Gastrocnemius medialis (tissue), 4 donors: ENCODE measurements around the gene ZBTB6. TPM values are rescaled to one million over a fixed set of nuclear protein-coding genes. Genes with fewer than 3 reads are reported as not detected.

ENCODE experiments used
- ATAC-seq, 2 donors: fragments of 150-250 bp; one replicate each; pipeline ENCODE4 v1.9.1; 2016
- DNase-seq, 2 donors: peaks; one replicate each; pipeline ENCODE4 v3.0.0-alpha.2; 2019
- H3K27ac ChIP-seq, 4 donors: fragments of 200-600 bp; sonication (generic); 1 replicate in 1 of 4; 2 replicates in 3 of 4; pipeline ENCODE4 v1.5.1; 2016 to 2018; ENCODE audit warnings: mild to moderate bottlenecking in 2 of 4, moderate library complexity in 1 of 4
- H3K27me3 ChIP-seq, 3 donors: fragments of 200-600 bp; sonication (generic) in 2 of 3; 1 replicate in 1 of 3; 2 replicates in 2 of 3; pipeline versions ENCODE4 v1.5.1 to v1.6.0; 2016 to 2019; ENCODE audit warnings: mild to moderate bottlenecking in 1 of 3, moderate library complexity in 1 of 3
- H3K36me3 ChIP-seq, 2 donors: fragments of 200-600 bp; sonication (generic) in 1 of 2; one replicate each; pipeline ENCODE4 v1.5.1; 2017 to 2018
- H3K4me1 ChIP-seq, 2 donors: fragments of 200-600 bp; sonication (generic) in 1 of 2; one replicate each; pipeline ENCODE4 v1.5.1; 2016 to 2017; ENCODE audit warnings: mild to moderate bottlenecking in 2 of 2
- H3K4me3 ChIP-seq, 4 donors: fragments of 200-600 bp; sonication (generic) in 3 of 4; 1 replicate in 1 of 4; 2 replicates in 3 of 4; pipeline ENCODE4 v1.5.1; 2016 to 2019; ENCODE audit warnings: mild to moderate bottlenecking in 2 of 4
- H3K9me3 ChIP-seq, 3 donors: fragments of 200-600 bp; sonication (generic) in 2 of 3; 1 replicate in 1 of 3; 2 replicates in 2 of 3; pipeline ENCODE4 v1.5.1; 2016 to 2019
- POLR2A ChIP-seq, 2 donors: fragments of 450-650 bp; IDR thresholded peaks; one replicate each; pipeline ENCODE4 v1.6.1; 2017; ENCODE audit warnings: antibody characterized with exemption in 2 of 2, mild to moderate bottlenecking in 2 of 2, moderate library complexity in 2 of 2
- in situ Hi-C, 4 donors: fragments of 200-750 bp; cut with MboI; loops; one replicate each; pipeline versions ENCODE4 v1.15.0 to v1.8.0; 2017; ENCODE audit warnings: low sequenced_read_pairs in 4 of 4
- intact Hi-C: fragments of 100-400 bp; cut with DNase I; formaldehyde crosslinking; loops from one replicate; pipeline ENCODE4 v1.15.1; 2023; ENCODE audit warnings: low total_unique reads
- total RNA-seq, 4 donors: library from RNA; depleted of rRNA; stranded (reverse); fragments of >200 nt; gene quantifications; one replicate each; pipeline versions ENCODE4 v1.1.0 to v1.2.3, GENCODE V29; 2016
- TF ChIP-seq, protein P1 (sequence below), 5 experiments: fragments of 450-650 bp in 3 of 5; fragments of 200-600 bp in 2 of 5; sonication (generic) in 2 of 5; IDR thresholded peaks in 4 of 5; conservative IDR thresholded peaks in 1 of 5; 1 replicate in 4 of 5; 2 replicates in 1 of 5; pipeline ENCODE4 v1.5.1; 2016 to 2019; ENCODE audit warnings: antibody characterized with exemption in 5 of 5, mild to moderate bottlenecking in 3 of 5, moderate library complexity in 3 of 5

Gene ZBTB6
- total RNA-seq, 4 donors from 2014 or later: 4.5 to 12.0 (median 7.8) TPM

DNA sequence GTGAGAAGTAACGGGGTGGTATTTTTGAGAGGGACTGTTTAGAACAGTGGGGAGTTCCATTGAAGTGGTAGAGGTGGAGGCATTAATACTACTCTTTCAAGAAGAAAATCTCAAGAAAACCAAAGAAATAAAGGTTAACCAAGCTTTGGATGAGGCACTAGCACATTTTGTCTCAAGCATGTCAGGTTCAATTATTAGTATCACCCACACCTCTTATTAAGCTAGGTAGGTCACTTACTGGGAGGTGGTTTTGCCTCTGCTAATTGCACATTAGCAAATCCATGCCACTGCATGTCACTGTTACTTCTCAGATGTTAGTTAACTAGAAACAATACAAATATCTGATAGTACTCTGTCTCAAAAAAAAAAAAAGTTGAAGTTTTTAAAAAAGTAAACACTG, 37.9 kb upstream of the ZBTB6 start:
- intact Hi-C loops: no loop called here
- Histone ChIP-seq H3K4me1 (peaks cover 21 to 23% of the 10 kb centered on the region in 2 donors), H3K27ac (no peak overlapping the region), H3K27me3 (no peaks in the 10 kb centered on the region), H3K36me3 (no peaks in the 10 kb centered on the region), H3K9me3 (no peaks in the 10 kb centered on the region), H3K4me3 (no peak overlapping the region)
- no peak for ATAC-seq
- in situ Hi-C loops: no loop called here
- no peak for DNase-seq
- no peak for TF ChIP-seq POLR2A (IDR thresholded peaks at IDR 0.05)
- TF ChIP-seq, protein P1, sequence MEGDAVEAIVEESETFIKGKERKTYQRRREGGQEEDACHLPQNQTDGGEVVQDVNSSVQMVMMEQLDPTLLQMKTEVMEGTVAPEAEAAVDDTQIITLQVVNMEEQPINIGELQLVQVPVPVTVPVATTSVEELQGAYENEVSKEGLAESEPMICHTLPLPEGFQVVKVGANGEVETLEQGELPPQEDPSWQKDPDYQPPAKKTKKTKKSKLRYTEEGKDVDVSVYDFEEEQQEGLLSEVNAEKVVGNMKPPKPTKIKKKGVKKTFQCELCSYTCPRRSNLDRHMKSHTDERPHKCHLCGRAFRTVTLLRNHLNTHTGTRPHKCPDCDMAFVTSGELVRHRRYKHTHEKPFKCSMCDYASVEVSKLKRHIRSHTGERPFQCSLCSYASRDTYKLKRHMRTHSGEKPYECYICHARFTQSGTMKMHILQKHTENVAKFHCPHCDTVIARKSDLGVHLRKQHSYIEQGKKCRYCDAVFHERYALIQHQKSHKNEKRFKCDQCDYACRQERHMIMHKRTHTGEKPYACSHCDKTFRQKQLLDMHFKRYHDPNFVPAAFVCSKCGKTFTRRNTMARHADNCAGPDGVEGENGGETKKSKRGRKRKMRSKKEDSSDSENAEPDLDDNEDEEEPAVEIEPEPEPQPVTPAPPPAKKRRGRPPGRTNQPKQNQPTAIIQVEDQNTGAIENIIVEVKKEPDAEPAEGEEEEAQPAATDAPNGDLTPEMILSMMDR (IDR thresholded peaks at IDR 0.05 in 4 of 5, conservative IDR thresholded peaks at IDR 0.05 in 1 of 5): no peak

DNA sequence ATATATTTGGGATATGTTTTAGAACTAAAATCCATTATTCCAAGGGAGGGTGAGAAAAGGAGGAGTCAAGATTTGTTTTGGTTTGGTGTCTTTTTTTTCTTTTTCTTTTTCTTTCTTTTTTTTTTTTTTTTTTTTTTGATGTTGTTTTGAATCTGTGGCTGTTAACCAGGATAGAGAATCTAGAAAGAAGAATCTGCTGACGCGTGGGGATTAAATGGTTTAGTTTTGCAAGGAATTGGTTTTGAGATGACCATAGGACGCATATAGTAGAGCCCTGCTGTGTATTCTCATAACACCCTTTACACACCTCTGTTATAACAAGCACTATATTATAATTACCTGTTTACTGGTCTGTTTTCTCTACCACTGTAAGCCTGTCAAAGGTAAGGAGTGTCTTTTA, 37.1 kb upstream of the ZBTB6 start:
- Histone ChIP-seq H3K4me1 (peaks cover 29% of the 10 kb centered on the region in 2 donors), H3K36me3 (no peaks in the 10 kb centered on the region), H3K9me3 (no peaks in the 10 kb centered on the region), H3K27ac (no peak overlapping the region), H3K27me3 (no peaks in the 10 kb centered on the region), H3K4me3 (no peak overlapping the region)
- no peak for DNase-seq
- intact Hi-C loops (no loop called here), in situ Hi-C loops (no loop called here)
- TF ChIP-seq, protein P1 (IDR thresholded peaks at IDR 0.05 in 4 of 5, conservative IDR thresholded peaks at IDR 0.05 in 1 of 5): no peak
- no peak for TF ChIP-seq POLR2A (IDR thresholded peaks at IDR 0.05)
- ATAC-seq: no peak

DNA sequence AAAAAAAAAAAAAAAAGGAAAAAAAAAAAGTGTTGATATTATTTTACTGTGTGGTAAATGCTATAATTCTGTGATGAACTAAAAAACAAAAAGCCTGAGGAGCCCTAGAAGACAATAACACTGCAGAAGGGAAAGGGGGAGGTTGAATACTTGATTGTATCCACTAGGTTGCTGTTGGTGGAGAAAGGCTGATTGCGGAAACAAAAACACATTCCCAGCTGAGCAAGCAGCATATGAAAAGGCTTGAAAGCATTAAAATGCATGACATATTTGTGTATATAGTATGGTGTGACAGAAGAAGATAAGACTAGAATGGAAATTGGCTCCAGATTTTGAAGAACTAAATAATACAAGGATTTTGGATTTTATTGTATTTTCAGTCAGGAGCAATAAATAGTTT, 36.6 kb upstream of the ZBTB6 start:
- intact Hi-C loops: no loop called here
- in situ Hi-C loops: no loop called here
- DNase-seq (no peak), ATAC-seq (no peak)
- no peaks in the 10 kb centered on the region for H3K9me3 ChIP-seq
- H3K27ac ChIP-seq: no peak overlapping the region
- no peaks in the 10 kb centered on the region for H3K27me3 ChIP-seq
- no peak overlapping the region for H3K4me3 ChIP-seq
- H3K4me1 ChIP-seq: peaks cover 28 to 31% of the 10 kb centered on the region in 2 donors
- no peak for TF ChIP-seq POLR2A (IDR thresholded peaks at IDR 0.05)
- TF ChIP-seq, protein P1 (IDR thresholded peaks at IDR 0.05 in 4 of 5, conservative IDR thresholded peaks at IDR 0.05 in 1 of 5): no peak
- no peaks in the 10 kb centered on the region for H3K36me3 ChIP-seq

DNA sequence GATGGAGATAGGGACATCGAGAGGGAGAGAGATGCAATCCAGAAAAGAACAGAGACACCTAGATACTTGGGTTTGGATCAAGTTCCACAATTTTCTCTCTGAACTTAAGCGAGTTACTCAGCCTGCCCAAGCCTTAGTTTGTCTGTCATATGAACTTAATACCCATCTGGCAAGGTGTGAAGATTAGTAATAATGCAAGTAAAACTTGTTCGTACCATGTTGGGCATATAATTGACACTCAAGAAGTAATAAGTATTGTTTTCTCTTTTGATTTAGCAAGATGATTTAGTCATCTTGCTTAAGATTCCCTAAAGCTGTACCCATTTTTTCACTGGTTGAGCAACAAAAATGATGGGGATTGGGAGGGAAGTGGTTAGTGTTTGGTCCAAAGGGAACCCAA, 35.2 kb upstream of the ZBTB6 start:
- H3K27ac ChIP-seq: no peak overlapping the region
- H3K27me3 ChIP-seq: no peaks in the 10 kb centered on the region
- intact Hi-C loops: no loop called here
- in situ Hi-C loops: no loop called here
- TF ChIP-seq, protein P1 (IDR thresholded peaks at IDR 0.05 in 4 of 5, conservative IDR thresholded peaks at IDR 0.05 in 1 of 5): no peak
- TF ChIP-seq POLR2A (IDR thresholded peaks at IDR 0.05): no peak
- H3K4me1 ChIP-seq: peaks cover 18 to 31% of the 10 kb centered on the region in 2 donors
- no peak overlapping the region for H3K4me3 ChIP-seq
- no peaks in the 10 kb centered on the region for H3K36me3 ChIP-seq
- ATAC-seq: no peak
- DNase-seq: no peak
- no peaks in the 10 kb centered on the region for H3K9me3 ChIP-seq

DNA sequence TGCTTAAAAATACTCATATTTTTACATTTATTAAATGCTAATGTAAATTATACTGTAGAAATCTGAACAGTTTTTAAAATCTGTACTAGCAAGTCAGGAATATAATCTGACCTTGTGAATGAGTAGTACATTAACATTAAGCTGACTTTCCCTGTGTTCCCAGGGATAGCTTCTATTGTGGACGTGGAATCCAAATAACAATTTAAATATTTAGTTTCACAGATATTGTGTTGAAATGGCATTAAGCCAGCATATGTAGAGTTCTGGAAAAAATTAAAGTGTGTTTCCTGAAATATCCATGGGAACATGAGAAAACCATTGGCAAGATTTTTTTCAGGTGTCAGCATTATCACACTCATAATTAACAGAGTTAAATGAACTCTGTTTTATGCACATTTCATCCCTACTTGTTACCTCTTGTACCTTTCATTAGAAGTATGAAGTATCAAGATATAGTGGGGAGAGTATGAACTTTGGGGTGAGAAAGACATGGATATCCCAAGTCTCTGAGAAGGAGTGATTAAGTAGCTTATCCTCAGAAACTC, 33.4 kb upstream of the ZBTB6 start:
- DNase-seq (no peak), ATAC-seq (no peak)
- intact Hi-C loops (no loop called here), in situ Hi-C loops (no loop called here)
- H3K27ac ChIP-seq: no peak overlapping the region
- no peaks in the 10 kb centered on the region for H3K9me3 ChIP-seq
- H3K27me3 ChIP-seq: no peaks in the 10 kb centered on the region
- no peak for TF ChIP-seq POLR2A (IDR thresholded peaks at IDR 0.05)
- TF ChIP-seq, protein P1 (IDR thresholded peaks at IDR 0.05 in 4 of 5, conservative IDR thresholded peaks at IDR 0.05 in 1 of 5): no peak
- peaks cover 31 to 40% of the 10 kb centered on the region in 2 donors for H3K4me1 ChIP-seq
- no peaks in the 10 kb centered on the region for H3K36me3 ChIP-seq
- H3K4me3 ChIP-seq: no peak overlapping the region
